Lower leg skin (tissue), 4 donors: Measurements from ENCODE around the gene MSH3. TPM values are rescaled to one million over a fixed set of nuclear protein-coding genes. Genes with fewer than 3 reads are reported as not detected.
"Not testable (repeated sequence)": the region's sequence is repeated elsewhere in the genome, so short reads cannot be mapped to it uniquely, and the experiment has no call there.

ENCODE experiments used
- DNase-seq, 2 donors: peaks; one replicate each; pipeline ENCODE4 v3.0.0-alpha.2; 2019; ENCODE audit warnings: low spot score in 2 of 2
- H3K4me3 ChIP-seq: fragments of 200-600 bp; sonication (generic); 2 replicates; pipeline ENCODE4 v1.5.1; 2017; ENCODE audit warnings: mild to moderate bottlenecking, low read depth; ENCODE audit not compliant: poor library complexity, severe bottlenecking
- POLR2A ChIP-seq, 2 donors: fragments of 450-650 bp; IDR thresholded peaks; one replicate each; pipeline ENCODE4 v1.6.1; 2016 to 2017; ENCODE audit warnings: antibody characterized with exemption in 2 of 2, mild to moderate bottlenecking in 1 of 2, moderate library complexity in 1 of 2
- WGBS, 2 donors: methylation state at CpG; one replicate each; pipeline ENCODE4 v1.1.5; 2018; 5-methylcytosine and 5-hydroxymethylcytosine counted together
- intact Hi-C: fragments of 100-400 bp; cut with DNase I; formaldehyde crosslinking; loops from one replicate; pipeline ENCODE4 v1.15.0; 2023; ENCODE audit warnings: low total_unique reads
- total RNA-seq, 4 donors: library from RNA; depleted of rRNA; stranded (reverse); fragments of >200 nt; gene quantifications; one replicate each; pipeline ENCODE4 v1.1.0, GENCODE V29; 2016
- TF ChIP-seq, protein P1 (sequence below), 3 donors: fragments of 450-650 bp; IDR thresholded peaks; one replicate each; pipeline ENCODE4 v1.5.1; 2016; ENCODE audit warnings: antibody characterized with exemption in 3 of 3, mild to moderate bottlenecking in 3 of 3, moderate library complexity in 2 of 3

The MSH3 gene
- total RNA-seq, 4 donors from 2014 or later = 8.4 to 17.1 (median 11.4) TPM

DNA sequence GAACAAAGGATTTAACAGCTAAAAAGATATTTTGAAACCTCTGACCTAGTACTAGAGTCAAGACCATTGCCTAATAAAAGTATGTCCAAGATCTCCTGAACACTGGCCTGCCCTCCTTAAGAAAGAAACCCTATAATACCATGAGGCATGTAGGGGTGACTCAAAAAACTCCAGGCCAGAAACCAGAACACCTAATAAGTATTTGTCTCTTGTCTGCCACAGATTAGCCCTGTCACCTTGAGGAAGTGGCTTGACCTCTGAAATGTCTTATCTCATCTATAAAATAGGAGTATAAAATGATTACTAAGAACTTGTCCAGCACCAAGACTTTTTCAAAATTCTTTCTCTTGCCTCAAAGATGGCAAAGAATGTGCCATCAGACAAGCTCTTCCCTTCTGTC is 180.3 kb downstream of the MSH3 start:
- no peak for DNase-seq
- intact Hi-C loops = no loop called here
- TF ChIP-seq, protein P1, sequence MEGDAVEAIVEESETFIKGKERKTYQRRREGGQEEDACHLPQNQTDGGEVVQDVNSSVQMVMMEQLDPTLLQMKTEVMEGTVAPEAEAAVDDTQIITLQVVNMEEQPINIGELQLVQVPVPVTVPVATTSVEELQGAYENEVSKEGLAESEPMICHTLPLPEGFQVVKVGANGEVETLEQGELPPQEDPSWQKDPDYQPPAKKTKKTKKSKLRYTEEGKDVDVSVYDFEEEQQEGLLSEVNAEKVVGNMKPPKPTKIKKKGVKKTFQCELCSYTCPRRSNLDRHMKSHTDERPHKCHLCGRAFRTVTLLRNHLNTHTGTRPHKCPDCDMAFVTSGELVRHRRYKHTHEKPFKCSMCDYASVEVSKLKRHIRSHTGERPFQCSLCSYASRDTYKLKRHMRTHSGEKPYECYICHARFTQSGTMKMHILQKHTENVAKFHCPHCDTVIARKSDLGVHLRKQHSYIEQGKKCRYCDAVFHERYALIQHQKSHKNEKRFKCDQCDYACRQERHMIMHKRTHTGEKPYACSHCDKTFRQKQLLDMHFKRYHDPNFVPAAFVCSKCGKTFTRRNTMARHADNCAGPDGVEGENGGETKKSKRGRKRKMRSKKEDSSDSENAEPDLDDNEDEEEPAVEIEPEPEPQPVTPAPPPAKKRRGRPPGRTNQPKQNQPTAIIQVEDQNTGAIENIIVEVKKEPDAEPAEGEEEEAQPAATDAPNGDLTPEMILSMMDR (IDR thresholded peaks at IDR 0.05) = no peak
- TF ChIP-seq POLR2A (IDR thresholded peaks at IDR 0.05) = no peak
- H3K4me3 ChIP-seq = no peak overlapping the region

DNA sequence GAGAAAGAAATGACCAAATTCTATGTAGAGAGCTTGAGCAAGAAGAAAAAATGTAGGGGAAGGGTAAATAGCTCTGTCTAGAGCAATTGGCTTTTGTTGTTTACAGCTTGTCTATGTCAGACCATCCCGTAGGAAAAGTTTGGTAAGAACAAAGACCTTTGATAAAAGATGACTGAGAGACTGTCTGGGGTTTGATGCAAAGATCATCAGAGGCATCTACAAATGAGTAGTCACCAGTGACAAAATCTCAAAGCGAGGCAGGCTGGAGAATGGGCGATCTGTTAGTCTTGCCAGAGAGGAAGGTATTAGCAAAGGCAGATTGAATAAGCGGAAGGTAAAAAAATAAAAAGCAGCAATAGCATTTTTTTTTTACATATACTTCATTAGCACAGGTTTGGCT is 180.7 kb downstream of the MSH3 start:
- H3K4me3 ChIP-seq = no peak overlapping the region
- TF ChIP-seq, protein P1 (IDR thresholded peaks at IDR 0.05) = no peak
- no peak for TF ChIP-seq POLR2A (IDR thresholded peaks at IDR 0.05)
- 88 to 89% methylated on average over 4 of the region's 4 CpGs for WGBS, 2 donors
- intact Hi-C loops = no loop called here
- no peak for DNase-seq

DNA sequence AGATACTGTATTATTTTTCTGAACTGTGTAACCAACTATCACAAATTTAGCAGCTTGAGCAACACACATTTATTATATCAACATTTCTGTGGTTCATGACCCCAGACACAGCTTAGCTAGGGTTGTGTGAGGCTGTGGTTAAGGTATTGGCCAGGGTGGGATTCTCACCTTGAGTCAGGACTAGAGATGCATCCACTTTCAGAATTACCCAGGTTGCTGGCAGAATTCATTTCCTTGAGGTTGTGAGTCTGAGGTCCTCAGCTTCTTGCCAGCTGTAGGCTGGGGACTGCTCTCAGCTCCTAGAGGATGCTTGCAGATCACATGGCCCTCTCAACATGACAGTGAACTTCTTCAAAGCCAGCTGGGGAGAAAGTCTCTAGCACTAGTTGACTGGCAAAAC is 183.2 kb downstream of the MSH3 start:
- TF ChIP-seq POLR2A (IDR thresholded peaks at IDR 0.05) = no peak
- TF ChIP-seq, protein P1 (IDR thresholded peaks at IDR 0.05) = no peak
- no peak overlapping the region for H3K4me3 ChIP-seq
- intact Hi-C loops = no loop called here
- DNase-seq = no peak

DNA sequence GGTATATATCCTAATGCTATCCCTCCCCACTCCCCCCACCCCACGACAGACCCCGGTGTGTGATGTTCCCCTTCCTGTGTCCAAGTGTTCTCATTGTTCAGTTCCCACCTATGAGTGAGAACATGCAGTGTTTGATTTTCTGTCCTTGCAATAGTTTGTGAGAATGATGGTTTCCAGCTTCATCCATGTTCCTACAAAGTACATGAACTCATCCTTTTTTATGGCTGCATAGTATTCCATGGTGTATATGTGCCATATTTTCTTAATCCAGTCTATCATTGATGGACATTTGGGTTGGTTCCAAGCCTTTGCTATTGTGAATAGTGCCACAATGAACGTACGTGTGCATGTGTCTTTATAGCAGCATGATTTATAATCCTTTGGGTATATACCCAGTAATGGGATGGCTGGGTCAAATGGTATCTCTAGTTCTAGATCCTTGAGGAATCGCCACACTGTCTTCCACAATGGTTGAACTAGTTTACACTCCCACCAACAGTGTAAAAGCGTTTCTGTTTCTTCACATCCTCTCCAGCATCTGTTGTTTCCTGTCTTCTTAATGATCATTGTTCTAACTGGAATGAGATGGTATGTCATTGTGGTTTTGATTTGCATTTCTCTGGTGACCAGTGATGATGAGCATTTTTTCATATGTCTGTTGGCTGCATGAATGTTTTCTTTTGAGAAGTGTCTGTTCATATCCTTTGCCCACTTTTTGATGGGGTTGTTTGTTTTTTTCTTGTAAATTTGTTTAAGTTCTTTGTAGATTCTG is 186.8 kb downstream of the MSH3 start:
- DNase-seq, H3K4me3 ChIP-seq, intact Hi-C loops: not testable (repeated sequence)
- WGBS, 2 donors = 93 to 95% methylated on average over 6 of the region's 6 CpGs

DNA sequence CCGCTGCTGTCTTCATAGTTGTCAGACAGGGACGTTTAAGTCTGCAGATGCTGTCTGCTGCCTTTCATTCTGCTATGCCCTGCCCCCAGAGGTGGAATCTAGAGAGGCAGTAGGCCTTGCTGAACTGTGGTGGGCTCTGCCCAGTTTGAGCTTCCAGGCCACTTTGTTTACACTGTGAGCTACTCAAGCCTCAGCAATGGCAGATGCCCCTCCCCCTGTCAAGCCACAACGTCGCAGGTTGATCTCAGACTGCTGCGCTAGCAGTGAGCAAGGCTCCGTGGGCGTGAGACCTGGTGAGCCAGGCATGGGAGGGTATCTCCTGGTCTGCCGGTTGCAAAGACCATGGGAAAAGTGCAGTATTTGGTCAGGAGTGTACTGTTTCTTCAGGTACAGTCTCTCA is 192.0 kb downstream of the MSH3 start:
- H3K4me3 ChIP-seq, intact Hi-C loops, DNase-seq: not testable (repeated sequence)
- WGBS, 2 donors = 90 to 91% methylated on average over 8 of the region's 8 CpGs

DNA sequence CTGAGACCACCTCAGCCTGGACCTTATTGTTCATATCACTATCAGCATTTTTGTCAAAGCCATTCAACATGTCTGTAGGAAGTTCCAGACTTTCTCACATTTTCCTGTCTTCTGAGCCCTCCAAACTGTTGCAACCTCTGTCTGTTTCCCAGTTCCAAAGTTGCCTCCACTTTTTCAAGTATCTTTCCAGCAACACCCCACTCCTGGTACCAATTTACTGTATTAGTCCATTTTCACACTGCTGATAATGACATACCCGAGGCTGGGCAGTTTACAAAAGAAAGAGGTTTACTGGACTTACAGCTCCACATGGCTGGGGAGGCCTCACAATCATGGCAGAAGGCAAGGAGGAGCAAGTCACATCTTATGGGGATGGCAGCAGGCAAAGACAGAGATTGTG is 195.7 kb downstream of the MSH3 start:
- intact Hi-C loops, H3K4me3 ChIP-seq, DNase-seq: not testable (repeated sequence)
- 96% methylated on average over 1 of the region's 1 CpG for WGBS, 2 donors

DNA sequence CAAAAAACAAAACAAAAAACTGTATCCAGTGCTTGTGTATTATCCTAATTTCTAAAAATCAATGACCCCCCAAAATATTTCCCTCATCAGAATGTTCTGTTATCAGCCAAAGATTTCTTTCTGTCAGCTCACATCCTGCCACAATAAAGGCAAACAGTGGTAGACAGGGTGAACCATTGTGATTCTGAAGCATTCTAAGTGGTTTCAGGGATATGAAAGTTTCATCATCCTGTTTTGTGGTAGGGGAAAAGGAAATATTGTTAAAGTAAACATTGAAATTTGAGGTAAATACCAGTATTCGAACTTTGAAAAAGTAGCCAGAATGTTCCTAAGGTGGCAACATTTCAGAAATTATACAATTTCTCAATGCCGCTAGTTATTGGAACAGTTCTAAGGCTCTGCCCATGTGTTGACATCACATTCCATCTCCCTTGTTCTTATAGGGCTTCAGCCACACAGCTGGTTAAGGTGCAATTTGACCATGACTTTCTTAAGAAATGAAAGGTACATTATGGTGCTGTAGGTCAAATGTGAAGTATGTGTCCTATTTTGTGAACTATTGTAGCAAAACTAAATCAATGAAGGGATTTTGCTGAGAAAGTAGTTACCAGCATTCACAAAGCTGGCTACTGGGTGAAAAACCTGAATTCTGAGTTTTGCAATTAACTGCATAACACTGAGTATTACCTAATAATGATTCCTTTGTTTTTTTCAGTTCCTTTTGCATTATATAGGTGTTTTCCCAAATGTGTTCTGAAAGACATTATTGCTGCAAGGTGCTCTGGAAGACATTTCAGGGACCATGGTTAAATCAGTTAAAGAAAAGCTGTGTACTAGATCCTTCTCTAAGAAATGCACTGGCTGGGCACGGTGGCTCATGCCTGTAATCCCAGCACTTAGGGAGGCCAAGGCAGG is 198.1 kb downstream of the MSH3 start:
- H3K4me3 ChIP-seq = no peak overlapping the region
- WGBS, 2 donors = 89 to 91% methylated on average over 3 of the region's 3 CpGs
- no peak for DNase-seq
- intact Hi-C loops = no loop called here
- no peak for TF ChIP-seq POLR2A (IDR thresholded peaks at IDR 0.05)
- TF ChIP-seq, protein P1 (IDR thresholded peaks at IDR 0.05) = no peak
